Mesenchymal stem cell (in vitro differentiated cells and primary cell): Measurements from ENCODE around the gene UPP2.

Source experiments
- DNase-seq: peaks from one replicate; pipeline ENCODE4 v3.0.0-alpha.2; 2013
- H2AFZ ChIP-seq: one replicate; pipeline ENCODE4 v1.6.1; 2013; ENCODE audit warnings: low read depth, mild to moderate bottlenecking, control low read depth, inconsistent platforms, low read length, moderate library complexity
- H2AK5ac ChIP-seq: 2 replicates; pipeline ENCODE4 v1.6.1; 2013; ENCODE audit warnings: low read length, moderate library complexity, mild to moderate bottlenecking, inconsistent platforms; ENCODE audit not compliant: severe bottlenecking
- H2BK120ac ChIP-seq: one replicate; pipeline ENCODE4 v1.6.1; 2013; ENCODE audit warnings: low read depth, mild to moderate bottlenecking, inconsistent platforms, low read length, moderate library complexity
- H2BK12ac ChIP-seq, 2 experiments: one replicate each; pipeline ENCODE4 v1.6.1; 2013; ENCODE audit warnings: inconsistent platforms in 2 of 2, low read length in 2 of 2, mild to moderate bottlenecking in 2 of 2, moderate library complexity in 2 of 2, control low read depth in 1 of 2
- H2BK15ac ChIP-seq: one replicate; pipeline ENCODE4 v1.6.1; 2013; ENCODE audit warnings: mild to moderate bottlenecking, low read depth, inconsistent platforms; ENCODE audit not compliant: poor library complexity, severe bottlenecking
- H2BK5ac ChIP-seq: 2 replicates; pipeline ENCODE4 v1.6.1; 2013; ENCODE audit warnings: low read depth, mild to moderate bottlenecking, low read length, control low read depth, inconsistent platforms; ENCODE audit not compliant: poor library complexity, severe bottlenecking
- H3K14ac ChIP-seq, 2 experiments: one replicate each; pipeline ENCODE4 v1.6.1; 2013; ENCODE audit warnings: inconsistent platforms in 2 of 2, low read length in 2 of 2, control low read depth in 1 of 2, mild to moderate bottlenecking in 1 of 2, moderate library complexity in 1 of 2
- H3K18ac ChIP-seq, 2 experiments: one replicate each; pipeline ENCODE4 v1.6.1; 2013; ENCODE audit warnings: inconsistent platforms in 2 of 2, low read length in 2 of 2, control low read depth in 1 of 2, low read depth in 1 of 2, mild to moderate bottlenecking in 1 of 2
- H3K23ac ChIP-seq, 2 experiments: one replicate each; pipeline ENCODE4 v1.6.1; 2013; ENCODE audit warnings: inconsistent platforms in 2 of 2, low read length in 2 of 2, mild to moderate bottlenecking in 2 of 2, moderate library complexity in 2 of 2, control low read depth in 1 of 2
- H3K27ac ChIP-seq: 2 replicates; pipeline ENCODE4 v1.5.1; 2013; ENCODE audit warnings: mild to moderate bottlenecking, moderate library complexity, low read length, control low read depth, inconsistent platforms; ENCODE audit not compliant: poor library complexity, severe bottlenecking
- H3K27me3 ChIP-seq, 2 experiments: 2 replicates each; pipeline versions ENCODE4 v1.6.1 to v1.7.0; 2013; ENCODE audit warnings: low read length in 2 of 2, mild to moderate bottlenecking in 2 of 2, moderate library complexity in 2 of 2, control low read depth in 1 of 2, inconsistent platforms in 1 of 2; ENCODE audit not compliant: control insufficient read depth in 1 of 2, insufficient read depth in 1 of 2
- H3K36me3 ChIP-seq, 2 experiments: 2 replicates each; pipeline versions ENCODE4 v1.6.1 to v1.7.0; 2013; ENCODE audit warnings: low read length in 2 of 2, control low read depth in 1 of 2, inconsistent platforms in 1 of 2, low read depth in 1 of 2, mild to moderate bottlenecking in 1 of 2; ENCODE audit not compliant: insufficient read depth in 2 of 2, control insufficient read depth in 1 of 2
- H3K4ac ChIP-seq, 2 experiments: one replicate each; pipeline ENCODE4 v1.6.1; 2013; ENCODE audit warnings: inconsistent platforms in 2 of 2, low read length in 2 of 2, mild to moderate bottlenecking in 2 of 2, moderate library complexity in 2 of 2, control low read depth in 1 of 2, low read depth in 1 of 2
- H3K4me1 ChIP-seq: 2 replicates; pipeline ENCODE4 v1.6.1; 2013; ENCODE audit warnings: low read depth, low read length, control low read depth; ENCODE audit not compliant: control insufficient read depth, insufficient read depth
- H3K4me2 ChIP-seq: 2 replicates; pipeline ENCODE4 v1.6.1; 2013; ENCODE audit warnings: low read length, mild to moderate bottlenecking, inconsistent platforms; ENCODE audit not compliant: poor library complexity, severe bottlenecking
- H3K4me3 ChIP-seq, 2 experiments: 2 replicates each; pipeline versions ENCODE4 v1.5.1 to v1.7.0; 2013; ENCODE audit warnings: low read length in 2 of 2, mild to moderate bottlenecking in 2 of 2, control low read depth in 1 of 2, low read depth in 1 of 2; ENCODE audit not compliant: insufficient read depth in 1 of 2
- H3K79me1 ChIP-seq: replicated peaks from 2 replicates; pipeline ENCODE4 v1.6.1; 2013; ENCODE audit warnings: mild to moderate bottlenecking, control low read depth, low read length, inconsistent platforms; ENCODE audit not compliant: poor library complexity, severe bottlenecking
- H3K9ac ChIP-seq: 2 replicates; pipeline ENCODE4 v1.7.0; 2013; ENCODE audit warnings: mild to moderate bottlenecking, low read length, moderate library complexity
- H3K9me3 ChIP-seq: 2 replicates; pipeline ENCODE4 v1.7.0; 2013; ENCODE audit warnings: mild to moderate bottlenecking, low read length; ENCODE audit not compliant: control insufficient read depth
- H4K8ac ChIP-seq: one replicate; pipeline ENCODE4 v1.6.1; 2013; ENCODE audit warnings: inconsistent platforms, mild to moderate bottlenecking, low read length, moderate library complexity
- H4K91ac ChIP-seq: one replicate; pipeline ENCODE4 v1.6.1; 2013; ENCODE audit warnings: mild to moderate bottlenecking, low read length, inconsistent platforms
- WGBS: methylation state at CpG from one replicate; pipeline ENCODE4 v1.1.7; 2013; ENCODE audit warnings: mixed read lengths; 5-methylcytosine and 5-hydroxymethylcytosine counted together

UPP2 gene

GRCh38 chr2:158153270-158154015, 51.8 kb downstream of the UPP2 start:
- Histone ChIP-seq H2BK5ac (no peak overlapping the region), H3K4me1 (no peaks in the 10 kb centered on the region), H3K9me3 (peaks cover 2% of the 10 kb centered on the region), H3K79me1 (no peaks in the 10 kb centered on the region), H4K8ac (no peak overlapping the region), H3K36me3 (no peaks in the 10 kb centered on the region), H3K27me3 (no peaks in the 10 kb centered on the region), H3K4me2 (no peak overlapping the region), H3K23ac (no peak overlapping the region), H3K4ac (no peak overlapping the region), H4K91ac (no peak overlapping the region), H3K4me3 (no peak overlapping the region), H2AFZ (no peak overlapping the region), H2BK12ac (no peak overlapping the region), H2AK5ac (no peak overlapping the region), H2BK120ac (no peak overlapping the region), H3K14ac (no peak overlapping the region), H2BK15ac (no peak overlapping the region), H3K27ac (no peak overlapping the region), H3K9ac (no peak overlapping the region), H3K18ac (no peak overlapping the region)
- DNase-seq, result no peak
- 68% methylated on average over 3 of the region's 3 CpGs for WGBS

- Histone ChIP-seq H3K4me1 (no peaks in the 10 kb centered on the region), H3K79me1 (no peaks in the 10 kb centered on the region), H2AK5ac (no peak overlapping the region), H2AFZ (no peak overlapping the region), H3K27me3 (no peaks in the 10 kb centered on the region), H3K14ac (no peak overlapping the region), H4K91ac (no peak overlapping the region), H2BK12ac (no peak overlapping the region), H3K18ac (no peak overlapping the region), H4K8ac (no peak overlapping the region), H2BK15ac (no peak overlapping the region), H2BK120ac (no peak overlapping the region), H3K36me3 (no peaks in the 10 kb centered on the region), H3K4ac (no peak overlapping the region), H3K9ac (no peak overlapping the region), H3K9me3 (peaks cover 2% of the 10 kb centered on the region), H3K4me2 (no peak overlapping the region), H3K4me3 (no peak overlapping the region), H3K27ac (no peak overlapping the region), H2BK5ac (no peak overlapping the region), H3K23ac (no peak overlapping the region)
- no peak for DNase-seq
These were observed 52.9 kb downstream of the UPP2 start for GRCh38 chr2:158154596-158154995.

DNA sequence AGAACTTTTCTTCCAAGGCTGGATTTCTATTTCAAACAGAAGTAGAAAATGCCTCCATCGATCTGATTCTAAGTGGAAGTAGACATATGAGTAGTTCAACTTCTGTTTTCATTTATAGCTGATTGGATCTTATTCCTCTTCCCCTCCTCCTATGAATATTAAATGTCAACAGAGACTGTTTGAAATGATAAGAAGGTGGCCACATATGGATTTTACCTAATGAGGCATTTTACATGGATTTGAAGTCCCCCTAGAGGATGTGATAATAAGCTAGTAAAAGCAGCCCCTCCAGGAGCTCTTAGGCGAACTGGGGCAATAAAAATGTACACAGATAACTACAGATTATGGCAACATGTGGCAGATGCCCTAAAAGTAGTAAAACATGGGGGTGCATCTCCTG, 71.0 kb downstream of the UPP2 start:
- H3K18ac ChIP-seq, result no peak overlapping the region
- H4K91ac ChIP-seq, result no peak overlapping the region
- no peak overlapping the region for H3K23ac ChIP-seq

DNA sequence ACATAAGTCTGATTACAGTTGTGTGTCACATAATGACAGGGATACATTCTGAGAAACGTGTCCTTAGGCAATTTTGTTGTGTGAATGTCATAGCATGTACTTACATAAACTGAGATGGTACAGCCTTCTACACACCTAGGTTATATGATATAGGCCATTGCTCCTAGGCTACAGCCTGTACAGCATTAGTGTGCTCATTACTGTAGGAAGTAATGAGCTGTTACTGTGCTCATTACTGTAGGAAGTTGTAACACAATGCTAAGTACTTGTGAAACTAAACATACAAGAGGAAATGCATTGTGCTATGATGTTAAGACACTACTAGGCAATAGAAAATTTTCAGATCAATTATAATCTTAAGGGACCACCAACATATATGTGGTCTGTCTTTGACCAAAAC, 72.8 kb downstream of the UPP2 start:
- DNase-seq, result no peak
- Histone ChIP-seq H3K4me1 (no peaks in the 10 kb centered on the region), H2AK5ac (no peak overlapping the region), H4K91ac (no peak overlapping the region), H3K14ac (no peak overlapping the region), H3K4me3 (no peak overlapping the region), H3K4me2 (no peak overlapping the region), H2AFZ (no peak overlapping the region), H4K8ac (no peak overlapping the region), H3K79me1 (no peaks in the 10 kb centered on the region), H2BK15ac (no peak overlapping the region), H3K36me3 (no peaks in the 10 kb centered on the region), H2BK120ac (no peak overlapping the region), H3K9me3 (no peaks in the 10 kb centered on the region), H2BK5ac (no peak overlapping the region), H2BK12ac (no peak overlapping the region), H3K27ac (no peak overlapping the region), H3K23ac (no peak overlapping the region), H3K4ac (no peak overlapping the region), H3K27me3 (no peaks in the 10 kb centered on the region), H3K18ac (no peak overlapping the region), H3K9ac (no peak overlapping the region)
- WGBS, result 86% methylated on average over 1 of the region's 1 CpG

More for the DNA sequence above, 71.0 kb downstream of the UPP2 start:
- DNase-seq, result no peak
- H3K4me1 ChIP-seq, result no peaks in the 10 kb centered on the region
- no peak overlapping the region for H3K4me3 ChIP-seq
- no peak overlapping the region for H3K9ac ChIP-seq
- H2BK120ac ChIP-seq, result no peak overlapping the region
- no peak overlapping the region for H3K4me2 ChIP-seq
- no peak overlapping the region for H4K8ac ChIP-seq
- 60% methylated on average over 1 of the region's 2 CpGs for WGBS
- no peak overlapping the region for H3K27ac ChIP-seq
- H3K36me3 ChIP-seq, result no peaks in the 10 kb centered on the region
- H3K79me1 ChIP-seq, result no peaks in the 10 kb centered on the region
- H2AK5ac ChIP-seq, result no peak overlapping the region
- no peak overlapping the region for H3K4ac ChIP-seq
- no peak overlapping the region for H2BK5ac ChIP-seq
- no peak overlapping the region for H2BK12ac ChIP-seq
- no peak overlapping the region for H3K14ac ChIP-seq
- no peak overlapping the region for H2AFZ ChIP-seq
- no peaks in the 10 kb centered on the region for H3K27me3 ChIP-seq
- no peaks in the 10 kb centered on the region for H3K9me3 ChIP-seq
- no peak overlapping the region for H2BK15ac ChIP-seq
